A549 (cell line): ENCODE measurements around the gene TMEM214. TPM values are rescaled to one million over a fixed set of nuclear protein-coding genes. Genes with fewer than 3 reads are reported as not detected.

Experiments used
- ATAC-seq, 2 experiments: fragments of 200-7000 bp in 1 of 2; fragments of >200 bp in 1 of 2; cut with Nextera tagmentation in 1 of 2; cut with Tn5 transposase in 1 of 2; 3 replicates each; pipeline versions ENCODE4 v1.8.0 to v1.9.1; 2018 to 2020; ENCODE audit warnings: mild to moderate bottlenecking in 1 of 2, moderate library complexity in 1 of 2
- CTCF ChIA-PET: fragments of 300-600 bp; sonication (Branson Sonifier 250); formaldehyde crosslinking; extraction: SDS; loops from one replicate; lab custom pipeline; 2021; ENCODE audit warnings: antibody characterized with exemption, inconsistent platforms; lab: Yijun Ruan, JAX
- POLR2A ChIA-PET: fragments of 350-600 bp; formaldehyde crosslinking; extraction: SDS; loops from one replicate; lab custom pipeline; 2021; ENCODE audit warnings: antibody characterized with exemption, inconsistent platforms; lab: Yijun Ruan, JAX
- DNase-seq, 2 experiments: peaks; one replicate each; pipeline versions ENCODE4 v3.0.0 to v3.0.0-alpha.2; 2011 to 2016; ENCODE audit warnings: low read depth in 1 of 2, low spot score in 1 of 2
- FAIRE-seq: peaks from 2 replicates; lab custom pipeline; 2011; peaks lifted over from hg19 to GRCh38; lab: Jason Lieb, UNC
- H3K27ac ChIP-seq, 2 experiments: fragments of >200 bp; sonication (Bioruptor Twin); formaldehyde crosslinking; 3 replicates each; pipeline ENCODE4 v1.5.1; 2016 to 2017
- H3K4me1 ChIP-seq: fragments of >200 bp; sonication (Bioruptor Twin); formaldehyde crosslinking; 3 replicates; pipeline ENCODE4 v1.6.1; 2016
- H3K4me2 ChIP-seq: fragments of >200 bp; sonication (Bioruptor Twin); formaldehyde crosslinking; 3 replicates; pipeline ENCODE4 v1.6.1; 2016
- H3K4me3 ChIP-seq: fragments of >200 bp; sonication (Bioruptor Twin); formaldehyde crosslinking; 3 replicates; pipeline ENCODE4 v1.5.1; 2016
- H3K9me3 ChIP-seq: fragments of >200 bp; sonication (Bioruptor Twin); formaldehyde crosslinking; 3 replicates; pipeline ENCODE4 v1.6.1; 2016
- BCL3 ChIP-seq: fragments of >200 bp; sonication (Bioruptor Twin); formaldehyde crosslinking; IDR thresholded peaks from 3 replicates; pipeline ENCODE4 v1.6.1; 2016
- CBX8 ChIP-seq: fragments of 200-600 bp; sonication (generic); IDR thresholded peaks from 2 replicates; pipeline ENCODE4 v1.6.1; 2016
- CEBPB ChIP-seq, 2 experiments: fragments of >200 bp in 1 of 2; sonication (Bioruptor Twin) in 1 of 2; formaldehyde crosslinking in 1 of 2; IDR thresholded peaks; 2 replicates each; pipeline ENCODE4 v1.6.1; 2012 to 2016
- E2F6 ChIP-seq: IDR thresholded peaks from 2 replicates; pipeline ENCODE4 v1.6.1; 2012; ENCODE audit warnings: low read depth, borderline replicate concordance
- EHMT2 ChIP-seq: fragments of 200-600 bp; sonication (generic); IDR thresholded peaks from 2 replicates; pipeline ENCODE4 v1.6.1; 2016; ENCODE audit warnings: antibody characterized with exemption, low read depth, mild to moderate bottlenecking, moderate library complexity
- FOSL2 ChIP-seq, 2 experiments: fragments of 450-650 bp in 1 of 2; fragments of >200 bp in 1 of 2; sonication (Bioruptor Twin) in 1 of 2; formaldehyde crosslinking; IDR thresholded peaks; 2 replicates each; pipeline versions ENCODE4 v1.5.0 to v1.6.1; 2016 to 2020; ENCODE audit warnings: mild to moderate bottlenecking in 1 of 2, moderate library complexity in 1 of 2
- GATA3 ChIP-seq: IDR thresholded peaks from 2 replicates; pipeline ENCODE4 v1.6.1; 2012; ENCODE audit warnings: borderline replicate concordance
- HES2 ChIP-seq: fragments of >200 bp; sonication (Bioruptor Twin); formaldehyde crosslinking; IDR thresholded peaks from 2 replicates; pipeline ENCODE4 v1.6.1; 2016
- HEYL ChIP-seq: fragments of 250-450 bp; sonication (Bioruptor Pico); IDR thresholded peaks from 2 replicates; pipeline ENCODE4 v1.8.0; 2021; ENCODE audit warnings: mild to moderate bottlenecking, moderate library complexity
- HOXB5 ChIP-seq: fragments of 250-450 bp; sonication (Bioruptor Pico); IDR thresholded peaks from 2 replicates; pipeline ENCODE4 v1.5.0; 2020; ENCODE audit warnings: mild to moderate bottlenecking, moderate library complexity
- JUN ChIP-seq, 2 experiments: fragments of >200 bp; sonication (Bioruptor Twin); formaldehyde crosslinking; IDR thresholded peaks; 2 replicates in 1 of 2; 3 replicates in 1 of 2; pipeline ENCODE4 v1.6.1; 2016 to 2017
- JUNB ChIP-seq: fragments of >200 bp; sonication (Bioruptor Twin); formaldehyde crosslinking; IDR thresholded peaks from 2 replicates; pipeline ENCODE4 v1.6.1; 2016
- KDM5A ChIP-seq: fragments of 200-600 bp; sonication (generic); IDR thresholded peaks from 2 replicates; pipeline ENCODE4 v1.6.1; 2016; ENCODE audit warnings: antibody characterized with exemption, mild to moderate bottlenecking
- MAX ChIP-seq: IDR thresholded peaks from 2 replicates; pipeline ENCODE4 v1.6.1; 2012
- MAZ ChIP-seq: fragments of 150-350 bp; IDR thresholded peaks from 2 replicates; pipeline ENCODE4 v1.6.1; 2014; ENCODE audit warnings: antibody characterized with exemption, low read depth, low read length, borderline replicate concordance
- NR3C1 ChIP-seq: fragments of >200 bp; sonication (Bioruptor Twin); formaldehyde crosslinking; IDR thresholded peaks from 3 replicates; pipeline ENCODE4 v1.6.1; 2017
- PHF8 ChIP-seq: fragments of 200-600 bp; sonication (generic); IDR thresholded peaks from 2 replicates; pipeline ENCODE4 v1.6.1; 2016; ENCODE audit warnings: low read depth, mild to moderate bottlenecking, antibody characterized with exemption, moderate library complexity, borderline replicate concordance
- POLR2A ChIP-seq: IDR thresholded peaks from 2 replicates; pipeline ENCODE4 v1.6.1; 2012; ENCODE audit warnings: mild to moderate bottlenecking, low read length
- POLR2AphosphoS2 ChIP-seq: conservative IDR thresholded peaks from 2 replicates; pipeline ENCODE4 v1.6.1; 2012; ENCODE audit warnings: low read length, improper control_type of control experiment, inconsistent platforms
- RNF2 ChIP-seq: fragments of 200-600 bp; sonication (generic); IDR thresholded peaks from 2 replicates; pipeline ENCODE4 v1.6.1; 2016; ENCODE audit warnings: low read depth, mild to moderate bottlenecking, antibody characterized with exemption, moderate library complexity, borderline replicate concordance
- SMC3 ChIP-seq: fragments of >200 bp; sonication (Bioruptor Twin); formaldehyde crosslinking; IDR thresholded peaks from 3 replicates; pipeline ENCODE4 v1.6.1; 2018; ENCODE audit warnings: inconsistent platforms
- TP53 ChIP-seq: fragments of 250-450 bp; sonication (Bioruptor Pico); IDR thresholded peaks from 2 replicates; pipeline ENCODE4 v1.5.0; 2021; ENCODE audit warnings: mild to moderate bottlenecking, moderate library complexity
- WGBS: methylation state at CpG from one replicate; pipeline ENCODE4 v1.1.6; 2017; ENCODE audit errors: missing lambda C conversion rate; 5-methylcytosine and 5-hydroxymethylcytosine counted together
- polyA minus RNA-seq: library from RNA; depleted of rRNA, polyadenylated mRNA; stranded (reverse); fragments of >200 nt; gene quantifications from 2 replicates; pipeline ENCODE4 v1.2.3, GENCODE V29; 2011; rRNA and poly(A)+ RNA removed
- polyA plus RNA-seq, 4 experiments: library from polyadenylated mRNA; depleted of rRNA in 3 of 4; stranded (reverse); fragments of >200 nt; fragmentation: RNase III in 1 of 4; extraction: RNeasy Plus Mini Kit Qiagen cat#74134 plus additional on column Dnase treatment in 1 of 4; gene quantifications; 2 replicates in 3 of 4; 3 replicates in 1 of 4; pipeline ENCODE4 v1.2.3, GENCODE V29; 2011 to 2017
- TF ChIP-seq, protein P1 (sequence below): IDR thresholded peaks from 2 replicates; pipeline ENCODE4 v1.6.1; 2012
- TF ChIP-seq, protein P2 (sequence below): fragments of 150-350 bp; IDR thresholded peaks from 2 replicates; pipeline ENCODE4 v1.6.1; 2014; ENCODE audit warnings: low read depth, mild to moderate bottlenecking, low read length
- TF ChIP-seq, protein P3 (sequence below): fragments of 450-650 bp; IDR thresholded peaks from 2 replicates; pipeline ENCODE4 v1.6.1; 2014; ENCODE audit warnings: antibody characterized with exemption

The TMEM214 gene
- polyA plus RNA-seq (2011; rRNA removed) = 74.9 and 106 TPM in 2 replicates
- 68.1 and 87.1 TPM in 2 replicates for polyA plus RNA-seq (2012; cell fraction: cytosol; rRNA removed)
- polyA plus RNA-seq (2012; cell fraction: nucleus; rRNA removed) = 190 and 235 TPM in 2 replicates
- polyA plus RNA-seq (2017; fragmentation: RNase III; extraction: RNeasy Plus Mini Kit Qiagen cat#74134 plus additional on column Dnase treatment) = 48.1 to 57.0 TPM (median 54.3 TPM) in 3 replicates
- 178 and 203 TPM in 2 replicates for polyA minus RNA-seq

GRCh38 chr2:27032495-27033252, at the start of gene TMEM214:
Gene TMEM214 (plus strand): TSS chr2:27032965. CDS start chr2:27033016, 51 bp downstream.
- under 1% methylated on average over 47 of the region's 76 CpGs for WGBS
- ATAC-seq (peak; percentile 97 to 99), DNase-seq (peak; percentile 91 to 95), FAIRE-seq (no peak)
- ChIA-PET CTCF (interaction anchor here (0.6 to 9.5 kb wide), 10 partner anchors 8 to 187 kb away, joined by 3 to 75 read pairs (median 5); no protein-coding TSS in a partner anchor), POLR2A (interaction anchor here (0.5 to 2.3 kb wide), 4 partner anchors 10 to 202 kb away, joined by 3 to 9 read pairs (median 4); partner anchors contain the start of gene AGBL5)
- Histone ChIP-seq H3K9me3 (no peaks in the 10 kb centered on the region), H3K4me1 (peaks cover 23% of the 10 kb centered on the region), H3K27ac (peak within 1 kb of the TSS; percentile 91 to 95), H3K4me3 (peak within 1 kb of the TSS; percentile 80), H3K4me2 (peak within 1 kb of the TSS; percentile 81)
- TF ChIP-seq JUNB (no peak), CBX8 (no peak), PHF8 (peak; percentile 92), POLR2A (peak; percentile 82), MAX (peak; percentile 58), HEYL (CRISPR knock-in tag) (no peak), JUN (IDR thresholded peaks at IDR 0.05) (peak; percentile 87 to 90), SMC3 (0 out of 3 replicates have a peak, but pooled peaks have one; percentile 7), BCL3 (peak; percentile 70; the same call in 1 of the 3 replicates)
- TF ChIP-seq, protein P1, sequence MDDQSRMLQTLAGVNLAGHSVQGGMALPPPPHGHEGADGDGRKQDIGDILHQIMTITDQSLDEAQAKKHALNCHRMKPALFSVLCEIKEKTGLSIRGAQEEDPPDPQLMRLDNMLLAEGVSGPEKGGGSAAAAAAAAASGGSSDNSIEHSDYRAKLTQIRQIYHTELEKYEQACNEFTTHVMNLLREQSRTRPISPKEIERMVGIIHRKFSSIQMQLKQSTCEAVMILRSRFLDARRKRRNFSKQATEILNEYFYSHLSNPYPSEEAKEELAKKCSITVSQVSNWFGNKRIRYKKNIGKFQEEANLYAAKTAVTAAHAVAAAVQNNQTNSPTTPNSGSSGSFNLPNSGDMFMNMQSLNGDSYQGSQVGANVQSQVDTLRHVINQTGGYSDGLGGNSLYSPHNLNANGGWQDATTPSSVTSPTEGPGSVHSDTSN = no peak

GRCh38 chr2:26983746-26984145, 49.0 kb upstream of the TMEM214 start:
- 66% methylated on average over 3 of the region's 3 CpGs for WGBS
- Histone ChIP-seq H3K4me2 (no peak overlapping the region), H3K27ac (no peak overlapping the region), H3K9me3 (no peaks in the 10 kb centered on the region)
- DNase-seq = no peak
- no peak for ATAC-seq
- POLR2A ChIA-PET = interaction anchor here (0.6 kb wide), 1 partner anchor 176 kb away, joined by 3 read pairs; no protein-coding TSS in a partner anchor
- no peak for TF ChIP-seq FOSL2 (IDR thresholded peaks at IDR 0.05)
- no peak for TF ChIP-seq FOSL2 (CRISPR knock-in tag; IDR thresholded peaks at IDR 0.05)
- TF ChIP-seq, protein P2, sequence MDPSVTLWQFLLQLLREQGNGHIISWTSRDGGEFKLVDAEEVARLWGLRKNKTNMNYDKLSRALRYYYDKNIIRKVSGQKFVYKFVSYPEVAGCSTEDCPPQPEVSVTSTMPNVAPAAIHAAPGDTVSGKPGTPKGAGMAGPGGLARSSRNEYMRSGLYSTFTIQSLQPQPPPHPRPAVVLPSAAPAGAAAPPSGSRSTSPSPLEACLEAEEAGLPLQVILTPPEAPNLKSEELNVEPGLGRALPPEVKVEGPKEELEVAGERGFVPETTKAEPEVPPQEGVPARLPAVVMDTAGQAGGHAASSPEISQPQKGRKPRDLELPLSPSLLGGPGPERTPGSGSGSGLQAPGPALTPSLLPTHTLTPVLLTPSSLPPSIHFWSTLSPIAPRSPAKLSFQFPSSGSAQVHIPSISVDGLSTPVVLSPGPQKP = no peak
- TF ChIP-seq TP53 = no peak
- TF ChIP-seq KDM5A = no peak
- no peak for TF ChIP-seq HOXB5 (CRISPR knock-in tag)
- TF ChIP-seq GATA3 = no peak
- TF ChIP-seq EHMT2 = no peak
- no peak for TF ChIP-seq MAZ
- TF ChIP-seq, protein P3, sequence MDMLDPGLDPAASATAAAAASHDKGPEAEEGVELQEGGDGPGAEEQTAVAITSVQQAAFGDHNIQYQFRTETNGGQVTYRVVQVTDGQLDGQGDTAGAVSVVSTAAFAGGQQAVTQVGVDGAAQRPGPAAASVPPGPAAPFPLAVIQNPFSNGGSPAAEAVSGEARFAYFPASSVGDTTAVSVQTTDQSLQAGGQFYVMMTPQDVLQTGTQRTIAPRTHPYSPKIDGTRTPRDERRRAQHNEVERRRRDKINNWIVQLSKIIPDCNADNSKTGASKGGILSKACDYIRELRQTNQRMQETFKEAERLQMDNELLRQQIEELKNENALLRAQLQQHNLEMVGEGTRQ = no peak
- TF ChIP-seq NR3C1 = no peak
- TF ChIP-seq CEBPB (IDR thresholded peaks at IDR 0.05) = no peak
- TF ChIP-seq HES2 = no peak
- TF ChIP-seq POLR2AphosphoS2 = no peak
- TF ChIP-seq E2F6 = no peak
- no peak for TF ChIP-seq RNF2
- no peak for TF ChIP-seq HEYL (CRISPR knock-in tag)
- TF ChIP-seq, all 56 proteins: peak for 0
- CTCF ChIA-PET = interaction anchor here (0.7 to 9.9 kb wide), 10 partner anchors 10 to 156 kb away, joined by 3 to 74 read pairs (median 5); partner anchors contain the start of gene PRR30
- no peak overlapping the region for H3K4me3 ChIP-seq
- no peak for FAIRE-seq
- H3K4me1 ChIP-seq = peaks cover 14% of the 10 kb centered on the region; the same call in 2 of the 3 replicates
